Urothelium cell line (cell line): ENCODE data around the gene MYO3A.
"Not testable (repeated sequence)": the region's sequence is repeated elsewhere in the genome, so short reads cannot be mapped to it uniquely, and the experiment has no call there.

Source experiments
- DNase-seq: peaks from one replicate; pipeline ENCODE4 v3.0.0; 2011; ENCODE audit warnings: low spot score, mixed read lengths
- FAIRE-seq: peaks from 2 replicates; lab custom pipeline; 2011; peaks lifted over from hg19 to GRCh38; lab: Jason Lieb, UNC

MYO3A gene

DNA sequence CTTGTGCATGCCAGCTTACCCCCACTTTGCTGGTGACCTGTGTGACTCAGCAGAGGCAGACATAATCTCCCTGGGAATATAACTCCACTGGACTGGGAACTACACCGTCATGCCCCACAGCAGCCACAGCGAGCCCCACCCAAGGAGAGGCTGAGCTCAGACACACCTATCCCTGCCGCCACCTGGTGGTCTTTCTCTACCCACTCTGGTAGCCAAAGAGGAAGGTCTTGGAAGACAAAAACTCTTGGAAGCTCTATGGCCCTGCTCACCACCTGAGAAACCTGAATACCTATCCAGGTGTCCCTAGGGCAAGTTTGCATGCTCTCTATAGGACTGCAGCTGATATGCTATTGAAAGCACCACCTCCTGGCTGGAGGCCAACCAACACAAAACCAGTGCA is 48.1 kb downstream of the MYO3A start:
- DNase-seq (no peak), FAIRE-seq (no peak)

DNA sequence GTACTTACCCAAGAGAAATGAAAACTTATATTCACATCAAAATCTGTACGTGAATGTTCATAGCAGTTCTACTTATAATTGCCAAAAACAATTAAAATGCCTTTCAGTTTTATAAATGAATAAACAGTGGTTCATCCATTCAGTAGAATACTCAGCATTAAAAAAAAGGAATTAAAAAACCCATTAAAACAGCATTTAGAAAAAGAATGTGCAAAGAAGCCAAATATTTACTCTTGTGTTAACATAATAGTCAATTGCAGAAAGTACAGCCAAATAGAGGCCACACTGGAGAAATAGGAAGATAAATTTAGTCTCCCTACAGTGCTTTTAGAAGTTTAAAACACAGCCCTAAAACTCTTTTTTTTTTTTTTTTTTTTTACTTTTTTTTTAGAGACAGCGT is 54.6 kb downstream of the MYO3A start:
- no peak for DNase-seq
- no peak for FAIRE-seq

DNA sequence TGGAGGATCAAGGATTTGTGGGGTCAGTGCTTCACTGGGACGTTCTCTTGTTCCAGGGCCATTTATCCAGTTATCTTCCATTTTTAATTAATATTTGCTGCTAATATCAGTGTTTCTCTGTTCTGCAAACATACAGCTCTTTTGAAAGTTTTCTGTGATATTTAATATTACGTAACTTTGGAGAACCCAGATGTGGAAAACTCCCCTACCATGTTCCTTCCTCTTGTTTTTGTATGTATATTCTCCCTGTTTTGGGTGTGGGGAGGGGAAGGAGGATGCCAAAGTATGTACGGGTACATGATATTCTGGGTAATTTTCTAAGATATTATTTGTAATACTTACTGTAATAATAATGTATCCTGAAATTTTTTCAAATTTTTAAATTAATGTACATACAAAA is 55.9 kb downstream of the MYO3A start:
- DNase-seq (no peak), FAIRE-seq (no peak)

DNA sequence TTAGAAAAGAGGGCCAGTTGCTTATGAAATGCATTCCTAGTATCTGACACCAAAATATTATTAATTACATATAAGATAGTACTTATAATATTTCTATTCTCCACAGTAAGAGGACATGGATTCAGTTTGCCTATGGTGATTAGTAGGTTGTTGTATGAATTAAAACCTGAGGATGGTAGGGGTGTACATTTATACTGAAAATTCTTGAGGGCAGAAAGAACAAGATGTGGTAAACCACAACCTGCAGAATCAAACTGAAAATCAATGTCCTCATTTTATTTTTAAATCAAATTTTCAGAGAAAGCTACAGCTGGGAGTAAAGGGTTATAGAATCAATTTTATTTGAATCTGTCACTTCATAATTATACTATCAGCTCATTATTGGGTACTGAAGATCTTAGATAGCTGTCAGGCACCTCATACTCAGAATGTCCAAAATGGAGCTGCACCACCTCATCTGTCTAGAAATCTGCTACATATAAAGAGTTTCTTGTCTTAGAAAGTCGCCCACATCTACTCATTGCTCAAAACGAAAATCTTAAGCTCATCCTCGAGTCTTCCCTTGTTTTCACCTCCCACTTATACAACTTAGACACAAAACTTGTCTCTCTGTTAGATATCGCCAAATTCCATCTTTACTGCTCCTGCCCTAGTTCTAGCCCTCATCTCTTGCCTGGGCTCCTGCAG is 65.4 kb downstream of the MYO3A start:
- FAIRE-seq (no peak), DNase-seq (no peak)

DNA sequence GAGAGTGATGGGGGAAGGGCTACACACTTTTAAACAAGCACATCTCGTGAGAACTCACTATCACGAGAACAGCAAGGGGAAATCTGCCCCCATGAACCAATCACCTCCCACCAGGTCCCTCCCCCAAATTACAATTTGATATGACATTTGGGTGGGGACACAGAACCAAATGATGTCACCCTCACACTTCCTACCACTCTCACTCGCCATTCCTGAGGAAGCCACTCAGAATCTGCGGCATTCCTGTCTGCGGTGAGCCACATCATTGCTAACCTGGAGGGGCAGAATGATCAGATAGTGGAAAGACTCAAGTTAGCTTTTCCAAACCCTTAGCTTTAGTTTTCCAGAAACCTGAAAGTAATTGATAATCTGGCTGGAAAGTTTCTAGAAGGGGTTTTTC is 66.9 kb downstream of the MYO3A start:
- DNase-seq (no peak), FAIRE-seq (no peak)

DNA sequence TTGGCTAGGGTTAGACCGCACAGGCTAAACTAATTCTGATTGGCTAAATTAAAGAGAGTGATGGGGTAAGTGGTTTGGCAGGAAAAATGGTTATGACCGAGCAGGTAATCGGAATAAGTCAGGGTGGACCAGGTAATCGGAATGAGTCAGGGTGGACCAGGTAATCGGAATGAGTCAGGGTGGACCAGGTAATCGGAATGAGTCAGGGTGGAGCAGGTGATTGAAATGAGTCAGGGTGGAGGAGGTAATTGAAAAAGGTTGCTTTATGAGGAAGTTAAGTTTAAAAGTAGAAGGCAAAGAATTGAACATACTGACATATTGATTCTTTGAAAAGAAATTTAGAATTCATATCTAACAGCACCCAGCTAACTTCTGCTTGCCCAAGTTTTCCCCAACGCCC is 68.4 kb downstream of the MYO3A start:
- DNase-seq, FAIRE-seq: not testable (repeated sequence)

DNA sequence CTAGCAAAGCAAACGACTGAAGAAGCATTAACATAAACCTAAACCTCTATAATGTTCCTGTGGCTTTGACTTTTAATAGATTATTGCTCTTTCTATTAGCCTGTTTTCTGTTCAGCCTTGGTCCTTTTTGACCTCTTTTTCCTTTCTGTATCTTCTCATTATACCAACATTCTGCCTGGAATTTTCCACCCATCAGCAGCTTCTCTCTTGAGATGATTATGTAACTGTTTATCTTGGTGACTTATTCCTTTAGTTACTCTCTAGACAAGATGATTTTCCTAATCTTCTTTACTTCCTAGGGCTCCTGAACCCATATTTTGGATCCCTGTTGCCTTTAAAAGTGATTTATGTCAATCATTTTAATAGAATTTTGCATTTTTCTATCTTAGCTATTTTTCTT is 81.1 kb downstream of the MYO3A start:
- no peak for FAIRE-seq
- no peak for DNase-seq

DNA sequence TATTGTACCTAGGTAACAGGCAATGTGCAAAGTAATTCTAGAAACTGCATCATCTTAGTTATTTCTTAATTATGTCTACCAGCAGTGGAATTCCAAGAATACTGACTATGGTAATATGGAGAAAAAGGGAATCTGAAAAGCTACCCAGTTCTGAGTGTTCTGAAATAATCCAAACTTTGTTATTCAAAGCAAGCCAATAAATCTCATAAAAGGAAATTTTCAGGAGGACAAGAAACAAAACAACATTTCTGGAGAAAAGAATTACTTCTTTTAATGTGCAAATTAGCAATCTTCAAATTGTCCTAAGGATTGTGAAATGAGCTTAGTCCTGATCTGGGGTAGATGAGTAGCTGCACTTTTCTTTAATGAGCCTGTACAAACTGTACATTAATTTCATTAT is 88.8 kb downstream of the MYO3A start:
- FAIRE-seq (no peak), DNase-seq (no peak)

DNA sequence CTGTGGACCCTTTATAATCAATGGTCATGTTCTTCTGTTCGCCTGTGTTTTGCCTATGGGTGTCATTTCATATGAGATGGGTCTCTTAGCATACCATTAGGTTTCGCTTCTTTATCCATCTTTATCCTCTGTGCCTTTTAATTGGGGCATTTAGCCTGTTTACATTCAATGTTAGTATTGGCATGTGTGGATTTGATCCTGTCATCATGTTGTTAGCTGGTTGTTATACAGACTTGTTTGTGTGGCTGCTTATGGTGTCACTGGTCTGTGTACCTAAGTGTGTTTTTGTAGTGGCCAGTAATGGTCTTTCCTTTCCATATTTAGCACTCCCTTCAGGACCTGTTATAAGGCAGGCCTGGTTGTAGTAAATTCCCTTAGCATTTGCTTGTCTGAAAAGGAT is 90.3 kb downstream of the MYO3A start:
- DNase-seq: no peak
- no peak for FAIRE-seq

DNA sequence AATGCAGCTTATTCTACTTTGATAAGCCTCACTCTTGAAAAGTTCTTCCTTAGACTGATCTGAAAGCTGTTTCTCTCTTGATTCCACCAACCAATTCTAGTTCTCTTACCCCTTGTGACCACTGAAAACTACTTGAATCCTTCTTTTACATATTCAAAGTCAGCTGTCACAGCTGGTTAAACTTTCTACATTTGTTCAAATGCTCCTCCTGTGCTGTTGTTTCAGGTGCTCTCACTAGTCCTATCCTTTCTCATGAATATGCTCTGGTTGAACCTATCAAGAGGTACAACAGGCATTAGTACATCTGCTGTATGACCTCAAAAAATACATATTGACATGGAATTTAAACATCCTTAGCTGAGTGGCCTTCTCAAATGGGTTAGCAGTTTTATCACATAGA is 91.5 kb downstream of the MYO3A start:
- DNase-seq (no peak), FAIRE-seq (no peak)

DNA sequence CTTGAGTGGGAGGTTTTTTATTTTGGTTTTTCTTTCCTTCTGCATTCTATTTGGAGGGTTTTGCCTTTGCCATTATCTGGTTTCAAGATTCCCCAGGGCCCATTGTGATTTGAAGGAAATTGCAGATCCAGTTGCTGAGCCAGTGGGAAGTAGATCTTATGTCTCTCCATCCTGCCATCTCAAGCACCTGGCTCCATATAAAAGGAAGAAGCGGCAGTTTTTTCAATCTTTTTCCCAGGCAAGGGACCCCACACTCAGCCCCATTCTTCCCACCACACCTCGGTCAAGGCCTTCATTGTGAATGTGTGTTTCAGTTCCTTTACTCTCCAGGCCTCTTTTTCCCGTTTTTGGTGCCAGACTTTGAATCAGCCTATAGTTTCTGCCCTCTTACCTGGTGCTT is 95.8 kb downstream of the MYO3A start:
- DNase-seq (no peak), FAIRE-seq (no peak)

DNA sequence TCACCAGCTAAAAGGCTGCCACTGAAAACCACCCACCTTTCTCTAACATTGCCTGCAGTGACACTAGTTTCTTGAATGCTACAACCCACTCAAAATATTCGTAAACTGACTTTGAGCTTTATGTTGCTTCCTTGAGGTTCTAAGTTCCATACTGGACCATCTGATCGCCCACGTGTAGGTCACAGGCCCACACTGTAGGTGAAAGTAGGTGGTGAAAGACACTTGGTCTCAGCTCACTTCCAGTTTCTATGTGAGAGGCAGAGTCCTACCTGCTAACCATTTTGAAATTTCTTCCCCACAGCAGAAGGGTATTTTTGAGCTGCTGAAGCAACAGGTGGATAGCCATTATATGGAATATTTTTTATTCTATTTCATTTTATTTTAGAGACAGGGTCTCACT is 97.3 kb downstream of the MYO3A start:
- no peak for DNase-seq
- no peak for FAIRE-seq

DNA sequence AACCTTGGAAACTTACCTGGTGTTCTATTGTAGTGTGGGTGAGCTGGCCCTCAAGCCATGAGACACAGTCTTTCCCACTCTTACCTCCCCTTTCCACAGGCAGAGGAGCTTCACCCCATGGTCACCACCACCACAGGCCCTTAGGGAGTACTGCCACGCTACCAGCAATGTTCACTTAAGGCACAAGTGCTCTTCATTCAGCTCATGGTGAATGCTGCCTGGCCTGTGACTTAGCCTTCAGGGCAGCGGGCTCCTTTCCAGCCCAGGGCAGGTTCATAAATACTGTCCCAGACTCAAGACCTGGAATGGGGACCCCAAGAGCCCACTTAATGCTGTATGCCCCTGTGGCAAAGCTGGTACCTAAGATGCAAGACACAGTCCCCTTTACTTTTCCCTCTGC is 109.4 kb downstream of the MYO3A start:
- DNase-seq: no peak
- no peak for FAIRE-seq

DNA sequence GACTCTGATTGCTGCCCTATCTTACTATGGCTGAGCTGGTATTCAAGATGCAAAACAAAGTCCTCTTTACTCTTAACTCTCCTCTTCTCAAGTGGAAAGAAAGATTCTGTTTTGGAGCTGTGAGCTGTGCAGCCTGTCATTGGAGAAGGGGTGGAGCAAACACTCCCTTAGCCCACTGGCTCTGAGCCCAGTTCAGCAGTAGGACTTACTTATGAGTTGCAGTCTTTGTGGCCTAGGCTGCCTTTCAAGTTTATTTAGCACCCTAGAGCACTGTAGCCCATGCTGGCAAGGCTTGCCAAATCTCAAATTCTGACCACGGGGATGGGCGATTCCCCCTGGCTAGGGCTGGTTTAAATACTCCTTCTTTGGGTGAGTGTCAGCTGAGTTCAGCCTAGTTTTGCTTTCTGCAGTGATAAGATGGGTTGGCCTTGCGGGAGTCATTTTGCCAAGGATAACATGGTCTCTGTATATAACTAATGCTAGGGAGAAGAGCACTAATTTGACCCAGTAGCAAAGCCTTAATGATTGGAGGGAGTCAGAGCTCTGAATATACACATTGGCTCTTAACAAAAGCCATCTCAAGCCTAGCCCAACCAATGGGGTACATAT is 110.2 kb downstream of the MYO3A start:
- DNase-seq (no peak), FAIRE-seq (no peak)

DNA sequence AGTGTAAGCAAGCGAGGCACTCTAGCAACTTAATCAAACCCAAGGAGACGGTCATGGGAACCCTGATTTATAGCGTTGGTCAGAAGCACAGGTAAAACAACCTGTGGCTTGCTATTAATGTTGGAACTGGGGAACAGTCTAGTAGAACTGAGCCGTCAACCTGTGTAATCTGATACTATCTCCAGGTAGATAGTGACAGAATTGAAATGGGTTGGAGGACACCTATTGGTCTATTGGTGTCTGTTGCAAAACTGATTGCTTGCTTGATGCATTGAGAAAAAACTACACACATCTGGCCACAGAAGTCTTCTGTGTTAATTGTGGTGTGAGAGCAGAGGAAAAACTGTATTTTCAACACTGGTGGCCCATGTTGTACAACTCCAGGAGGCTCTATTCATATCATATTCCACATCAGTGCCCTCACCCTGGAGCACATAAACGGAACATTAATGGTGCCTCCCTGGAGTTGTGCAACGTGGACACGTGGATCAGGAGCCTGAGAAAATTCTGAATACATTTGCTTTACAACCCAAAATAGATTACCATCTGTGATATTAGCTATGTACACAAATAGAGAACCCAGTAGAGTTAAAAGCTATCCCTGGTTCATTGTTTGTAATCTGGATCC is 112.2 kb downstream of the MYO3A start:
- FAIRE-seq (no peak), DNase-seq (no peak)

DNA sequence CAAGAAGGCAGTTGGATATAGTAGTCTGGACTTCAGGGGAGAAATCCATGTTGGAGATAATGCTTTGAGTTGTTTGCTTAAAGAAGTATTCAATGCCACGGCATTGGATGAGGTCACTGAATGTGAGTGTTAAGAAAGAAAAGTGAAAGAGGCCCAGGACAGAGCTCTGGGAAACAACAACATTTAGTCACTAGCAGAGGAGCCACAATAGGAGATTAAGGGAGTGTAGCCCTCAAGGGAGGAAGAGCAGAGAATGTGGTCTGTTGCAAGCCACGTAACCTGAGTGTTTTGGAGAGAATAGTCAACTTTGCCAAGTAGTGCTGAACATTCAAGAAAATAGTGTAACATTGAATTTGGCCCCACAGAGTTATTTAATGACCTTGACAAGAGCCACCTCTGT is 114.7 kb downstream of the MYO3A start:
- peak; percentile 42 for FAIRE-seq
- no peak for DNase-seq

DNA sequence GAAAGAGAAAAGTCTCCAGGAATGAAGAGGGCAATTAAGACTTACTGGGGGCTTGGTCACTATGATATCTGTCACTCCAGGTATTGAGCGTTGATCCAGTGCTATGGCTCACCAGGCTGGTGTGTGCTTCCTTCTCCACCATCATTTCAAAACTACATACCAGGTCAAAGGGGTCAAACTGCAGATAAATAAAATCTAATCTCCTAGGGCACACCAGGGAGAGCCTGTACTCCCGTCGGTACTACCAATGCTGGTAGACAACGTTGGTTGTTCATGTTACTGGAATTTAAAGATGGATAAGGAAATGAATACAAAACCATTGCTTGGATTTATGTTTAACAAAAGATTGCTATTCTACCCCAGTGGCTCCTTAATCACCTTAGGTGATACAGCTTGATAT is 118.3 kb downstream of the MYO3A start:
- DNase-seq (no peak), FAIRE-seq (no peak)

DNA sequence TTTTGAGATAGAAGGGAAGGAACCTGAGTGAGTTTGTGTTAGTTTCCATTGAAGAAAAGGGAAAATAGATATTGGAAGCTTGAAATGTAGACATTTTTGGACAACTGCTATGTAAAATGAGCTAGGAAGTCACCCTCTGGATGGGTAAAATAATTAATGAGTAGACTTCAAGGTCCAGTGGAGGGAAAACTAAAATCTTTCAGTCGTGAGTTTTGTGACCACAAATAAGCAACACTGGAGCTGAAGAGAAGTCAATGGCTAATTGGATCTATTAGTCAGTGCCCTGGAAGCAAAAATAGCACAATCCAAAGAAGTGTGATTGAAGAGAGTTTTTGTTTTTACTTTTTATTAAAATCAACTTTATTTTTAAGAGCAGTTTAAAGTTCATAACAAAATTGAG is 123.4 kb downstream of the MYO3A start:
- DNase-seq: no peak
- FAIRE-seq: no peak

DNA sequence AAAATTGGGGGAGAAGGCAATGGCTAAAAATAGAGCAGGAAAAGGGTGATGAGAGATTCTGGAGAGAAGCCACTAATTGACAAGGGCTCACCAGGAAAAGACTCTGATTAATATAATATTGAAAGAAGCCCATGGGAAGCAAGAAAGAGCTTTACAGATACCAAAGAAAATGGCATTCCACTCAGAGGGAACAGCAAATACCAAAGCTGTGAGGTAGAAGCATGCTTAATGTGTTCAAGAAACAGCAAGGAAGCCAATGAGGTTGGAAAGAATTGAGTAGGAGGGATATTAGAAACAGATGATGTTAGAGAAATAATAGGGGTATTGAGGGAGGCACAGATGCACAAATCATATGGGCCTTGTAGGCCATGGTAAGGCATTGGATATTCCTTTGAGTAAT is 130.1 kb downstream of the MYO3A start:
- FAIRE-seq: no peak

DNA sequence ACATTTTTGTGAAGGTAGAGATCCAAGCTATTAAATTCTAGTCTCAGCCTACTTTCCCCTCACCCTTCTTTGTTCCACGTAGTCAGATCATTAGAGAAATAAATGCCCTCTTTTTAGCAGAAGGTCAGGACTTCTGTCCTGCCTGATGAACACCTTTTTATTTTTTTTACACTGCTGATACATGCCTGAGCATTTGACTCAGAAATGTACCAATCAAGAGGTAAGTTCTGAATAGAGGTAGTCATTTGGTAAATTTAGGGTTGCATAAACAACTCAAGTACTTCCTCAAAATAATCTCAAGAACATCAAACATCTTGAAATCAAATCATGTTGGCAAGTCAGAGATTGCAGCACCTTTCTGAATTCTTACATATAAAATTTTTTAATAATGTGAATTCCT is 133.7 kb downstream of the MYO3A start:
- FAIRE-seq (no peak), DNase-seq (no peak)

More for the DNA sequence above, 130.1 kb downstream of the MYO3A start:
- no peak for DNase-seq

DNA sequence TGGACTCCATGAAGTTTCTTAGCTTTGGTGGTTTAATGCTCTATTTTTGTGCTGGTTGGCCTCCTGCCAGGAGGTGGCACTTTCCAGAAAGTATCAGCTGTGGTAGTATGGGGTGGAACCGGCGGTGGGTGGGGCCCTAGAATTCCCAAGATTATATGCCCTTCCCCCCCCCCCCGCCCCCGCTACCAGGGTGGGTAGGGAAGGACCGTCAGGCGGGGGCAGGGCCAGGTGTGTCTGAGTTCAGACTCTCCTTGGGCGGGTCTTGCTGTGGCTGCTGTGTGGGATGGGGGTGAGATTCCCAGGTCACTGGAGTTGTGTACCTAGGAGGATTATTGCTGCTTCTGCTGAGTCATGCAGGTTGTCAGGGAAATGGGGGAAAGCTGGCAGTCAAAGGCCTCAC is 146.9 kb downstream of the MYO3A start:
- DNase-seq, FAIRE-seq: not testable (repeated sequence)

DNA sequence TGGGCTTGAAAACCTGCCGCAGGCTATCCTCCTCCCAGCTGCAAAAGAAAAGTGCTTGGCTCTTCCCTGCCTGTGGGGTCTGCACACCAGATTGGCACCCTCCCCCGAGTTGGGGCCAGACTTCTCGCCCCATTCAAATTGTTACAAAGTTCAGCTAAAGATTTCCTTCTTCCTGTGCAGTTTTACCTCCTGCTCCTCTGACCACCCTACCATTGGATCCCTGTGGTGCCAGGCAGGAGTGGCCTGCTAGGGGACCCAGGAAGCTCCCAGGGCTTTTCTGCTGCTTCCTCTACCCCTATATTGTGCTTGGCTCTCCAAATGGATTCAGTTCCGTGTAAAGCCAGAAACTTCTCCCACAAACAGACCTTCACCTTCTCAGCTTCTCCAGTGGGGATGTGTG is 147.4 kb downstream of the MYO3A start:
- DNase-seq (no peak), FAIRE-seq (no peak)

DNA sequence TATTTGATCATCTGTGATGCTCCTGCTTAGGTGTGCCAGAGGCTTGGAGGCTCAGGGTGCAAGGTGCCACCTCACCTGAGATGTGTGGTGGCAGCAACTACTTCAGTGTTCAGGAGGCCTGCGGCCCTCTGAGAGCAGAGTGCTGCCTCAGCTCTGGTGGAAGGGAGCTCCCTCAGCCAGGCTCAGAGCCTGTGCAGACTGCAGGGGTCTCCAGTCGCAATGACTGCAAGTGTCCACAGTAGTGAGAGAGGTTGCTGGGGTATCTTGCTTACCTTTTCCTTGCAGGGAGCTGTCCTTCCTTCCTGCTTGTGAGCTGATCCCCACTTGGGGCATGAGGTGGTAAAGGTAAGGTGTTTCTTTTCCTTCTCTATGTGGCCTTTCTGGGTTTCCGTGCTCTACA is 151.5 kb downstream of the MYO3A start:
- no peak for FAIRE-seq
- no peak for DNase-seq
